ENCODE measurements around the gene NINJ1.
"Not testable (repeated sequence)": the region's sequence is repeated elsewhere in the genome, so short reads cannot be mapped to it uniquely, and the experiment has no call there.

The NINJ1 gene

DNA sequence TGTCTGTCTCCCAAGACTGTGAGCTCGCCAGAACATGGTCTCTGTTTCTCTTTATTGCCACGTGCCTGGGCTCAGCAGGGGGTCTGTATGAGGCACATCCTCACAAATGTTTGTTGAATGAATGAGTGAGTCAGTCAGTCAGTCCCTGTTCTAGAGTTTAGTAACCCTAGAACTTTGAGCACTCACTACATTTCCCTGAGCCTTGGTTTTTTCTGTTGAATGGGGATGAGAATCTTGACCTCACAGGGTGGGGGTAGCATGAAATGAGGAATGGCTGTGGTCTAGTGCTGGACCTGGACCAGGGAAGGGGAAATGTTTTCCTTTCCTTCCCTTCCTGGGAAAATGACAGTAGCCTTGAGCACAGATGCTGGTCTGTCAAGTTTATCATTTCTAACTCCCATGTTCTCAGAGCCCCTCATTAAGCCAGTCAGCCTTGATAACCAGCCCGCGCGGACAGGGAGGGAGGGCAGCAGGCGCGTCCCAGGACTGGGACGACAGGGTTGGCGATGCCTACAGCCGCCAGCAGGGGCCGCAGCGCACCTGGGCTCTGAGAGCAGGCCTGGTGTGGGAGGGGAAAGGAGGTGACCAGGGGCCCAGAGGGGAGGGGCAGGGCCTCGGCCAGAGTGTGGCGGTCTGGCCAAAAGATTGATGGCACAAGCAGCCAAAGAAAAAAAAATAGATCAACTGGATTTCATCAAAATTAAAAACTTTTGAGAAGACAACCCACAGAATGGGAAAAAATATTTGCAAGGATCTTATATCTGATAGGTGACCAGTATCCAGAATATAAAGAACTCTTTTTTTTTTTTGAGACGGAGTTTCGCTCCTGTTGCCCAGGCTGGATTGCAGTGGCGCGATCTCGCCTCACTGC lies 25.8 kb upstream of the NINJ1 start:
- DNase-seq, result no peak

GRCh38 chr9:93156475-93157008 lies 22.5 kb upstream of the NINJ1 start:
- no peak for DNase-seq

GRCh38 chr9:93155716-93156474 lies 21.8 kb upstream of the NINJ1 start:
- DNase-seq, result peak; percentile 87

DNA sequence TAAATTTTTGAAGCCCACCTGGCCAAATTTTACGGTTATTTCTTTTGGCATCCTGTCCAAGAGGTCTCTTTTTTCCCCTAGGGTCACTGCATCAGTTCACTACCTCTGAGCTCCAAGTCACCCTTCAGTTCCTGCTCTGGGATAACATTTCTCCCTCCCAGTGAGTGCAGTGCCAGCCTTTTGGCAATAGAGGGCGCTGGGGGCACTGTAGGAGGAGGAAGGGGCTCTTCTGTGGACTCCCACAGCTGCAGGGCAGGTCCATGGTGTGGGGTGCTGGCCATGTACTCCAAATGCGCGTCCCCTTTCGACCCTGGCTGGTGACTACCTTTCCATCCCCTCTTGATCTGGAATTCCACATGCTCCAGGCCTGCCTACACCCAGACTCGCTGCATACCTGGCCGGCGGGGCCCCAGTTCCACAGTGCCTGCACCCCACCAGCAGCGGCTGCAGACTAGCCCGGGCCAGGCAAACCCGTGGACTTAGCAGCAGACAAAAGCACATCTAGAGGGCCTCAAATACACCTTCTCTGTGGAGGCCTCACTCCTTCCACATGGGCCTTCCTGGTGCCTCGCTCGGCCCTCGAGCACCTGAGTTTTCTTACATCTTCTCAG lies 20.3 kb upstream of the NINJ1 start:
- no peak for DNase-seq

DNA sequence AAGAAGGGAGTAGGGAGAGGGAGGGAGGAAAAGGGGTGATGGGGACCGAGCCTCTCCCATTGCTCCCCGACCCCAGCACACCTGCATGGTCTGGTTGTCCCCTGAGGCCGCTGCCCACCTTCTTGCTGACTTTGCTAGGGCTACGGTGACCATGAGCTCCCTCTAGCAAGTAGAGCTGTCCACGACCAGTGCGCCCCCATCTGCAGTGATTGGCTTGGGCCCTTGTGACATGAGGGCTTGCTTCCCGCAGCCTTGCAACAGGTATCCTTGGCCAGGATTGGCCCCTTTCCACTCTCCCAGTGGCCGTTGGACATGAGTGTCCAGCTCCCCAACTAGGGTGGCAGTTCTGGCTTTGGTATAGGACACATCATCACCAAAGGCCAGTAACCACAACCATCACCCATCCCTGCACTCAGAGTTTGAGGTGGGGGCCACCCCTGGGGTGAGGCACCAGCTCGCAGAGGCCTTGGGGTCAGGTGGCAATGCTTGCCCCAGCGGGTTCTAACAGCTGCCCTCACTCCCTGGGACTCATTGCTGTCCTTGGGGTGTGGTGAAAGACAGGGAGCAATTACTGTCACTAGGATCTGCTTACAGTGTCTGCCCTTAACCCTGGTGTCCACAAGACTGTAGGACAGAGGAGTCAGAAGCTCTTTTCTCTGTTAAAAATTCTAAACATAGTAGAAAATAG lies 17.2 kb upstream of the NINJ1 start:
- DNase-seq, result no peak

GRCh38 chr9:93149361-93149760 lies 15.3 kb upstream of the NINJ1 start:
- no peak for DNase-seq

DNA sequence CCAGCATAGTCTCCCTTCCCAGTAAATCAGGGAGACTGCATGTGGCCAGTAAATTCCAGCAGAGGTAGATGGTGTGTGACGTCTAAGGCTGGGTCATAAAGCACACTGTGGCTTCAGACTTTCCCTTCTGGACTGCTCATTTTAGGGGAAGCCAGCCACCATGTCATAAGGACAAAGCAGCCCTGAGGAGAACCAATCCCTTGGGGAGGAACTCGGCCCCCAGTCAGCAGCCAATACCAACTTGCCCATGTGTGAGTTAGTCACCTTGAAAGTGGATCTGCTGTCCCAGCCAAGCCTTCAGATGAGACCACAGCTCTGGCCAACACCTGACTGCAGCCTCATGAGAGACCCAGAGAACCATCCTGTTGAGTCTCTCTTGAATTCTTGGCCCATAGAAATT lies 14.7 kb upstream of the NINJ1 start:
- no peak for DNase-seq

- DNase-seq, result no peak
Measured at GRCh38 chr9:93147632-93148031, 13.6 kb upstream of the NINJ1 start.

DNA sequence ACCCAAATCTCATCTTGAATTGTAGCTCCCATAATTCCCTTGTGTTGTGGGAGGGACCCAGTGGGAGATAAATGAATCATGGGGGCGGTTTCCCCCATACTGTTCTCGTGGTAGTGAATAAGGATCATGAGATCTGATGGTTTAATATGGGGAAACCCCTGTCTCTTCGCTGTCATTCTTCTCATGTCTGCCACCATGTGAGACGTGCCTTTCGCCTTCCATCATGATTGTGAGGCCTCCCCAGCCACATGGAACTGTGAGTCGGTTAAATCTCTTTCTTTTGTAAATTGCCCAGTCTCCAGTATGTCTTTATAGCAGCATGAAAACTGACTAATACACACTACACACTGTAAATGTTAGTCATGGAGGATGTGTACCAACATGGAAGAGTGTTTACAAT lies 12.6 kb upstream of the NINJ1 start:
- DNase-seq, result not testable (repeated sequence)

DNA sequence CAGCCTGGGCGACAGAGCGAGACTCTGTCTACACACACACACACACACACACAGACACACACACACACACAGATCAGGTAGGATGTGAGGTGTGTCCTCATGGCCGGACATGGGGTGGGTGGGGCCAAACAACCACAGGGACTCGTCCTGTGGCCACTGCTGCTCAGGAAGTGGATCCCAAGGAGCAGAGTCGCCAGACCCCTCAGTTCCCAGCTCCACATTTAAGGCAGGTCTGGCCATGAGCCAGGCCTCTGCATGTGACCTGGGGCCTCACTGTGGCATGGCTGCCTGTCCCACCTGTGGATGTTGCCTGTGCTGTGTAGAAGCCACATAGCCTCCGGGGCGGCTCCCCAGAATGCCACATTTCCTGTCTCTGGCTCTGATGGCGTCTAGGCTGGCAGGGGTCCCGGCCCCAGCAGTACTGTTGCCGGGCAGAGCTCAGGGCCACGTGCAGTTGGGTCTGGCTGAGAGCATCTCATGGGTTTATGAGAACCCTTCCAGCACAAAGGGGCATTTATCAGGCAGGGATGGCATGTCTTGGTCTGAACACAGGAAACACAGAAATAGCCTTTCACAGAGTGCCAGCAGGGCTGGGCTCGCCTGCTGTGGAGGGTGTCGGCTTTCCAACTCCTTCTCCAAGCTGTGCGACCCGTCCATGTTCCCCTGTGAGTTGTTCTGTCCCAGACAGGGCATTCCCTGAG lies 9.9 kb upstream of the NINJ1 start:
- DNase-seq, result peak; percentile 19

DNA sequence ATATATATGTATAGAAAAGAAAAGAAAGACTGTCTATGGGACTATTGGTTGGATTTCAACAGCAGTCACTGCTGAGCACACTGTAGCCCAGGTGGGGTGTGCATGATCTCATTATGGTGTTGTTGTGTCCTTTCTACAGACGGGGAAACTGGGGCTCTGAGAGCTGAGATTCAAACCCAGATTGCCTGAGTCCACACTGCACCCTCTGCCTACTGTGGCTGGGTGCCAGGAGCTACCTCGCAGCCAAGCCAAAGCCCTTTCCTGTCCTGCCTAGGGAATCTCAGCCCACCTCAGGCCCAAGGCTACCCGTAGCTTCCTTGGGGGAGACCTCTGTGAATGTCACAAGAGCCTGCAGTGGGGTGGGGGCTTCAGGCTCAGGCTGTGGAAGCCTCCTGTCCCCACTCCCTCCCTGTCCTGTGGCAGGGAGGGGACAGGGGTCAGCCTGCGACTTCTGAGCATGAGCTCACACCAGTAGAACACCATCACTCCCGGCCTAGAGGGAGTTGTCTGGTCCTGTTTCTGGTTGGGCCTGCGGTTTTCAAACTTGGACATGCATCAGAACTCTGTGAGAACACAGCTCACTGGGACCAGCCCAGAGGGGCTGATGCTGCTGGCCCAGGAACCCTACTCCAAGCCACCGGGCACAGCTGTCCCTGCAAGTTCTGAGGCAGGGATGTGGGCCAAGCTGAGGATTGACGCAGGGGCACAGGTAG lies 7.9 kb upstream of the NINJ1 start:
- no peak for DNase-seq

- no peak for DNase-seq
Measured at GRCh38 chr9:93139365-93140182, 5.5 kb upstream of the NINJ1 start.

- no peak for DNase-seq
Measured at GRCh38 chr9:93138171-93138764, 4.2 kb upstream of the NINJ1 start.

DNA sequence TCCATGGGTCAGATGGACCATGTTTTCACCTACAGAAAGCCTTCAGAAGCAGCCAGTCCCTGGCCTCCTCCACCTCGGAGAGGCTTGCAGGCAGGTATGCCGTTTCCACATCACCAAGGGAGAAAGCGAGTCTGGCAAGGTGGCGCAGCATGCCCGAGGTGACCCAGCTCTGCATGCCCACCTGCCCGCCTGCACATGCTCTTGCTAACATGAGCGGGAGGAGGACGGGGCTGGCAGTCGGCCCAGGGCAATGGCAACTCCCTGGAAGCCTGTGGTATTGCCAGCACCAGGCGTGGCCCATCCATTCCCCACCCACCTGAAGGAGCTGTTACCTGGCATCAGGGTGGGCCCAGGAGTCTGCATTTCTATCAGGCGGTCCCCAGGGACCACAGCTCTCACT lies 3.3 kb upstream of the NINJ1 start:
- DNase-seq, result no peak

DNA sequence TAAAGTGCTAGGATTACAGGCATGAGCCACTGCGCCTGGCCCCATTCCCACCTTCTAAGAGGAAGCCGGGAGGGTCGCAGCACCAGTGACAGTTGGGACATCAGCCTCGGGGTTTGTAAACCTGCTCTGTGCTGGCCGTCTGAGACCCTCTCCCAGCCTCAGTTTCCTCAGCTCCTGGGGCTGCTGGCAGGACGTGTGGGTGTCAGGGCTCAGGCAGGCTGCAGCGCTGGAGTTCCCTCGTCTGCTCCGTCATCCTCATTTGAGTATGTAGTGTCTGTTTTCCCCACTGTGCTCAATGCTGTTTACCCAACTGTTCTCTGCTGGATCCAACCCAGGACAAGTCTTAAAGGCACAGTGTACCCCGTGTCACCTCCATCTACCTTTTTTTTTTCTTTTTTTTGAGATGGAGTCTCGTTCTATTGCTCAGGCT lies 2.0 kb upstream of the NINJ1 start:
- DNase-seq, result no peak

- no peak for DNase-seq
Measured at GRCh38 chr9:93134740-93135444, 841 bp upstream of the NINJ1 start.

GRCh38 chr9:93133681-93134014 lies 403 bp downstream of the NINJ1 start:
- no peak for DNase-seq

GRCh38 chr9:93132946-93133680 lies 938 bp downstream of the NINJ1 start:
- no peak for DNase-seq

Data from NCI-H446 treated with DMSO at 0.1 percent for 48 hours (cell line).